GM12878 (cell line): ENCODE data around the gene ABR. TPM values are rescaled to one million over a fixed set of nuclear protein-coding genes. Genes with fewer than 3 reads are reported as not detected.
"Not testable (repeated sequence)": the region's sequence is repeated elsewhere in the genome, so short reads cannot be mapped to it uniquely, and the experiment has no call there.

ENCODE experiments used
- ATAC-seq: fragments of 200-7000 bp; cut with Tn5 transposase; 3 replicates; pipeline ENCODE4 v1.9.1; 2020; ENCODE audit warnings: mild to moderate bottlenecking, moderate library complexity
- BruUV-seq: library from RNA; stranded (reverse); fragments of 400-500 nt; replicated peaks from 2 replicates; lab custom pipeline; 2021; lab: Mats Ljungman, UMichigan
- CTCF ChIA-PET: fragments of 300-600 bp; sonication (Branson Sonifier 250); formaldehyde crosslinking; extraction: SDS; loops from one replicate; lab custom pipeline; 2021; ENCODE audit warnings: inconsistent platforms; lab: Yijun Ruan, JAX
- POLR2A ChIA-PET: fragments of 350-600 bp; formaldehyde crosslinking; extraction: SDS; loops from one replicate; lab custom pipeline; 2021; ENCODE audit warnings: inconsistent platforms; lab: Charles Lee
- RAD21 ChIA-PET: fragments of 300-600 bp; sonication (Branson Sonifier 250); formaldehyde crosslinking; loops from one replicate; lab custom pipeline; 2023; ENCODE audit warnings: antibody characterized with exemption; ENCODE audit not compliant: unreplicated experiment; lab: Charles Lee
- SMC1A ChIA-PET: fragments of 300-600 bp; sonication (Branson Sonifier 250); formaldehyde crosslinking; loops from one replicate; lab custom pipeline; 2023; ENCODE audit not compliant: unreplicated experiment, uncharacterized antibody; lab: Charles Lee
- DNase-seq: peaks from one replicate; pipeline ENCODE4 v3.0.0-alpha.2; 2011; ENCODE audit warnings: low read depth, low spot score
- FAIRE-seq: peaks from 3 replicates; lab custom pipeline; 2011; peaks lifted over from hg19 to GRCh38; lab: Jason Lieb, UNC
- H2AFZ ChIP-seq: 2 replicates; pipeline ENCODE4 v1.6.0; 2011; ENCODE audit warnings: low read depth, low read length, control low read depth; ENCODE audit not compliant: control insufficient read depth
- H3K27ac ChIP-seq: 2 replicates; pipeline ENCODE4 v1.5.1; 2011; ENCODE audit warnings: control low read depth; ENCODE audit not compliant: control insufficient read depth, insufficient read depth
- H3K27me3 ChIP-seq, 2 experiments: replicated peaks in 1 of 2; 2 replicates each; pipeline versions ENCODE4 v1.6.0 to v1.6.1; 2011; ENCODE audit warnings: low read length in 1 of 2; ENCODE audit not compliant: control insufficient read depth in 2 of 2, insufficient read depth in 2 of 2
- H3K36me3 ChIP-seq, 2 experiments: 2 replicates each; pipeline ENCODE4 v1.5.1; 2011; ENCODE audit warnings: low read length in 1 of 2; ENCODE audit not compliant: control insufficient read depth in 2 of 2, insufficient read depth in 2 of 2
- H3K4me1 ChIP-seq: 2 replicates; pipeline ENCODE4 v1.6.1; 2011; ENCODE audit warnings: mild to moderate bottlenecking, low read length, moderate library complexity, mixed read lengths; ENCODE audit not compliant: control insufficient read depth, insufficient read depth
- H3K4me2 ChIP-seq: 2 replicates; pipeline ENCODE4 v1.6.0; 2011; ENCODE audit warnings: control low read depth; ENCODE audit not compliant: control insufficient read depth, insufficient read depth
- H3K4me3 ChIP-seq: fragments of 200-600 bp; sonication (generic); 2 replicates; pipeline ENCODE4 v1.5.1; 2016
- H3K79me2 ChIP-seq: 2 replicates; pipeline ENCODE4 v1.6.0; 2011; ENCODE audit warnings: low read length; ENCODE audit not compliant: control insufficient read depth, insufficient read depth
- H3K9ac ChIP-seq: 2 replicates; pipeline ENCODE4 v1.8.0; 2011; ENCODE audit warnings: low read length, control low read depth, mixed read lengths; ENCODE audit not compliant: control insufficient read depth, insufficient read depth
- H3K9me3 ChIP-seq: replicated peaks from 3 replicates; pipeline ENCODE4 v1.5.1; 2011; ENCODE audit warnings: mild to moderate bottlenecking, low read length; ENCODE audit not compliant: control insufficient read depth, insufficient read depth
- H4K20me1 ChIP-seq: 2 replicates; pipeline ENCODE4 v1.6.0; 2011; ENCODE audit not compliant: control insufficient read depth, insufficient read depth
- KAT2A ChIP-seq: conservative IDR thresholded peaks from 2 replicates; pipeline ENCODE4 v1.6.1; 2011; ENCODE audit warnings: low read depth, low read length; ENCODE audit not compliant: control insufficient read depth
- KLF5 ChIP-seq: fragments of 450-650 bp; IDR thresholded peaks from 2 replicates; pipeline ENCODE4 v1.6.1; 2014; ENCODE audit warnings: mild to moderate bottlenecking; ENCODE audit not compliant: partially characterized antibody
- NFIC ChIP-seq: IDR thresholded peaks from 2 replicates; pipeline ENCODE4 v1.6.1; 2012; ENCODE audit warnings: low read depth, mild to moderate bottlenecking, inconsistent platforms, low read length, moderate library complexity
- NR2C1 ChIP-seq: fragments of 450-650 bp; IDR thresholded peaks from 2 replicates; pipeline ENCODE4 v1.6.1; 2017; ENCODE audit warnings: antibody characterized with exemption, mild to moderate bottlenecking, moderate library complexity
- POLR2A ChIP-seq: IDR thresholded peaks from 2 replicates; pipeline ENCODE4 v1.6.1; 2011; ENCODE audit warnings: low read depth, mild to moderate bottlenecking, low read length
- ZBED1 ChIP-seq: IDR thresholded peaks from 2 replicates; pipeline ENCODE4 v1.6.1; 2016; ENCODE audit warnings: borderline replicate concordance
- ZZZ3 ChIP-seq: IDR thresholded peaks from 2 replicates; pipeline ENCODE4 v1.6.1; 2011; ENCODE audit warnings: low read depth; ENCODE audit not compliant: control insufficient read depth, insufficient read length
- WGBS: methylation state at CpG from one replicate; pipeline ENCODE4 v1.1.6; 2016; ENCODE audit warnings: low lambda C conversion rate; ENCODE audit not compliant: insufficient replicate concordance, insufficient coverage; ENCODE audit errors: missing lambda C conversion rate; 5-methylcytosine and 5-hydroxymethylcytosine counted together
- in situ Hi-C: fragments of 300-500 bp; cut with MboI; formaldehyde crosslinking; loops from 9 replicates; pipeline ENCODE4 v1.14.3; 2018; ENCODE audit warnings: mixed read lengths
- intact Hi-C: fragments of 100-400 bp; cut with micrococcal nuclease; formaldehyde crosslinking; loops from one replicate; pipeline ENCODE4 v1.14.2; 2022; ENCODE audit not compliant: unreplicated experiment
- polyA plus RNA-seq, 11 experiments: library from polyadenylated mRNA; depleted of rRNA in 4 of 11; unstranded in 6 of 11; stranded (reverse) in 5 of 11; fragments of >200 nt; fragmentation: Nextera tagmentation in 4 of 11; fragmentation: Illumina TruSeq in 1 of 11; extraction: Ambion mirVana in 4 of 11; extraction: Trizol in 1 of 11; gene quantifications; 1 replicate in 1 of 11; 2 replicates in 10 of 11; pipeline versions ENCODE4 v1.2.1 to v1.2.3, GENCODE V29; 2011 to 2016; ENCODE audit warnings: inconsistent platforms in 2 of 11, missing spikeins in 2 of 11, low read depth in 1 of 11
- total RNA-seq, 4 experiments: library from RNA; depleted of rRNA in 3 of 4; stranded (reverse); fragments of >200 nt in 3 of 4; fragmentation: Illumina TruSeq in 1 of 4; extraction: Trizol in 1 of 4; gene quantifications; 2 replicates each; pipeline versions ENCODE4 v1.2.1 to v1.2.3, GENCODE V29; 2013 to 2021
- TF ChIP-seq, protein P1 (sequence below): fragments of 450-650 bp; formaldehyde crosslinking; IDR thresholded peaks from 2 replicates; pipeline ENCODE4 v1.5.0; 2022; ENCODE audit warnings: mild to moderate bottlenecking, missing genetic modification characterization

The ABR gene
- total and polyA plus RNA-seq, 10 of the 15 experiments (the other 5 are each of a cell fraction or from before 2014, with no cell fraction given) = 1.4 to 112 (median 30.0) TPM

GRCh38 chr17:1073963-1074625 lies 105.7 kb downstream of the ABR start:
- DNase-seq, POLR2A ChIA-PET, H2AFZ ChIP-seq, H4K20me1 ChIP-seq, intact Hi-C loops, RAD21 ChIA-PET, H3K27me3 ChIP-seq, H3K79me2 ChIP-seq: not testable (repeated sequence)
- peaks cover 8 to 10% of the 10 kb centered on the region in 2 experiments; a peak in 3 of 4 replicates for H3K36me3 ChIP-seq
- TF ChIP-seq POLR2A = peak; percentile 27; the same call in 1 of the 2 replicates
- TF ChIP-seq, all 136 proteins: peak for 1; not testable (repeated sequence) for 135
- SMC1A ChIA-PET, H3K4me3 ChIP-seq, H3K27ac ChIP-seq, H3K4me1 ChIP-seq, H3K4me2 ChIP-seq, BruUV-seq, FAIRE-seq, H3K9ac ChIP-seq, ATAC-seq, in situ Hi-C loops, H3K9me3 ChIP-seq: not testable (repeated sequence)
- 95% methylated on average over 15 of the region's 15 CpGs for WGBS
- CTCF ChIA-PET = interaction anchor here (0.6 kb wide), 1 partner anchor 257 kb away, joined by 3 read pairs; no protein-coding TSS in a partner anchor

DNA sequence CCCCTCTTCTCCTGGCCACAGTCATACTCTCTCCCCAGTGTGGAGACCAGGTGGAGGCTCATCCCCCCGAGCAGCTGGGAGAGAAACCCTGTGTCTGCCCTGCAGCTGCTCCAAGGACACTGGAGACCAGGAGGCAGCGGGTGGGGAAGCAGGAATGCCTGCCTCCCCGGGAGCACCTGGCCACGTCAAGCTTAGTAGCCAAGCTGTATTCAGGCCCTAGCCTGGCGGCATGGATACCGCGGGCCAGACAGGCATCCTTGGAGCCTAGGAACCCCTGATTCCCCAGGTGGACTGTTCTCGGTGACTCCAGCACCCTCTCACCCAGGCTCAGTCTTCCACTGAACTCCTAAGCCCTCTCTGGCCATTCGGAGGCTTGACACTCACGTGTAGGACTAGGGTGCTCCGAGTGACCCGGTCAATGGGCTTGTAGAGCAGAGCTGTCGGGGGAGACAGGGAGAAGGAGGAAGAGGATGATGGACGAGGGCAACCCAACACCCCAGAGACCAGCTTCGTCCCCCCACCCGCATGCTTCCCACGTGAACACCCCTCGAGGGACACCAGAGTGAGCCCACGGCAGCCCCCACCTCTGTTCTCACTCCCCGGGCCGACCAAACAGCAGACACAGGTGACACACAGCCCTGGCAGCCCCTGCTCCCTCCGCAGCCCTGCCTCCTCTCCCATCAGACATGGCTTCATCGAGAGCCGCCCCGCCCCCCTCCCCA lies 106.4 kb downstream of the ABR start:
- FAIRE-seq (no peak), DNase-seq (no peak)
- no peaks in the 10 kb centered on the region for H3K4me1 ChIP-seq
- 91% methylated on average over 25 of the region's 25 CpGs for WGBS
- intact Hi-C loops = no loop called here
- H3K4me2 ChIP-seq = no peak overlapping the region
- H3K9ac ChIP-seq = no peak overlapping the region
- no peaks in the 10 kb centered on the region for H3K79me2 ChIP-seq
- CTCF ChIA-PET = no interaction called here
- H3K36me3 ChIP-seq = peaks cover 10 to 14% of the 10 kb centered on the region in 2 experiments
- no TSS peak for BruUV-seq
- no peak overlapping the region for H2AFZ ChIP-seq
- RAD21 ChIA-PET = no interaction called here
- TF ChIP-seq KLF5 (no peak), ZBED1 (no peak), NFIC (no peak), KAT2A (no peak), ZZZ3 (no peak), NR2C1 (no peak)
- TF ChIP-seq, protein P1, sequence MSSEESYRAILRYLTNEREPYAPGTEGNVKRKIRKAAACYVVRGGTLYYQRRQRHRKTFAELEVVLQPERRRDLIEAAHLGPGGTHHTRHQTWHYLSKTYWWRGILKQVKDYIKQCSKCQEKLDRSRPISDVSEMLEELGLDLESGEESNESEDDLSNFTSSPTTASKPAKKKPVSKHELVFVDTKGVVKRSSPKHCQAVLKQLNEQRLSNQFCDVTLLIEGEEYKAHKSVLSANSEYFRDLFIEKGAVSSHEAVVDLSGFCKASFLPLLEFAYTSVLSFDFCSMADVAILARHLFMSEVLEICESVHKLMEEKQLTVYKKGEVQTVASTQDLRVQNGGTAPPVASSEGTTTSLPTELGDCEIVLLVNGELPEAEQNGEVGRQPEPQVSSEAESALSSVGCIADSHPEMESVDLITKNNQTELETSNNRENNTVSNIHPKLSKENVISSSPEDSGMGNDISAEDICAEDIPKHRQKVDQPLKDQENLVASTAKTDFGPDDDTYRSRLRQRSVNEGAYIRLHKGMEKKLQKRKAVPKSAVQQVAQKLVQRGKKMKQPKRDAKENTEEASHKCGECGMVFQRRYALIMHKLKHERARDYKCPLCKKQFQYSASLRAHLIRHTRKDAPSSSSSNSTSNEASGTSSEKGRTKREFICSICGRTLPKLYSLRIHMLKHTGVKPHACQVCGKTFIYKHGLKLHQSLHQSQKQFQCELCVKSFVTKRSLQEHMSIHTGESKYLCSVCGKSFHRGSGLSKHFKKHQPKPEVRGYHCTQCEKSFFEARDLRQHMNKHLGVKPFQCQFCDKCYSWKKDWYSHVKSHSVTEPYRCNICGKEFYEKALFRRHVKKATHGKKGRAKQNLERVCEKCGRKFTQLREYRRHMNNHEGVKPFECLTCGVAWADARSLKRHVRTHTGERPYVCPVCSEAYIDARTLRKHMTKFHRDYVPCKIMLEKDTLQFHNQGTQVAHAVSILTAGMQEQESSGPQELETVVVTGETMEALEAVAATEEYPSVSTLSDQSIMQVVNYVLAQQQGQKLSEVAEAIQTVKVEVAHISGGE (CRISPR knock-in tag) = no peak
- TF ChIP-seq, all 136 proteins: peak for 0
- ChIA-PET POLR2A (no interaction called here), SMC1A (no interaction called here)
- Histone ChIP-seq H3K4me3 (no peak overlapping the region), H3K27me3 (no peaks in the 10 kb centered on the region), H3K27ac (no peak overlapping the region), H4K20me1 (no peaks in the 10 kb centered on the region), H3K9me3 (no peaks in the 10 kb centered on the region; the same call in 2 of the 3 replicates)
- in situ Hi-C loops = no loop called here
- ATAC-seq = no peak
